NCI-H2171 (cell line): ENCODE measurements around the gene GRIK1.

ENCODE experiments used
- DNase-seq: peaks from one replicate; lab custom pipeline; 2025; lab: John Stamatoyannopoulos, UW

The GRIK1 gene

GRCh38 chr21:29909571-29909970, 30.2 kb downstream of the GRIK1 start:
- DNase-seq: no peak

- no peak for DNase-seq
These were observed 35.2 kb downstream of the GRIK1 start for GRCh38 chr21:29904359-29905282.

- no peak for DNase-seq
These were observed 42.9 kb downstream of the GRIK1 start for GRCh38 chr21:29896884-29897283.

- DNase-seq: no peak
These were observed 46.1 kb downstream of the GRIK1 start for GRCh38 chr21:29893687-29894086.

GRCh38 chr21:29892379-29892778, 47.4 kb downstream of the GRIK1 start:
- DNase-seq: no peak

GRCh38 chr21:29888437-29888836, 51.4 kb downstream of the GRIK1 start:
- DNase-seq: no peak

GRCh38 chr21:29887313-29888009, 52.3 kb downstream of the GRIK1 start:
- DNase-seq: no peak

GRCh38 chr21:29885491-29885890, 54.3 kb downstream of the GRIK1 start:
- no peak for DNase-seq

GRCh38 chr21:29875873-29876272, 63.9 kb downstream of the GRIK1 start:
- no peak for DNase-seq

GRCh38 chr21:29875036-29875716, 64.6 kb downstream of the GRIK1 start:
- no peak for DNase-seq

- no peak for DNase-seq
These were observed 65.9 kb downstream of the GRIK1 start for GRCh38 chr21:29873908-29874307.

GRCh38 chr21:29870814-29871213, 69.0 kb downstream of the GRIK1 start:
- DNase-seq: no peak

GRCh38 chr21:29867796-29868195, 72.0 kb downstream of the GRIK1 start:
- DNase-seq: no peak

GRCh38 chr21:29860346-29860745, 79.5 kb downstream of the GRIK1 start:
- no peak for DNase-seq

GRCh38 chr21:29857150-29857549, 82.6 kb downstream of the GRIK1 start:
- DNase-seq: no peak

GRCh38 chr21:29854795-29855194, 85.0 kb downstream of the GRIK1 start:
- no peak for DNase-seq

- DNase-seq: no peak
These were observed 88.2 kb downstream of the GRIK1 start for GRCh38 chr21:29851611-29852010.

- DNase-seq: peak; percentile 57
These were observed 90.0 kb downstream of the GRIK1 start for GRCh38 chr21:29849735-29850176.

GRCh38 chr21:29843804-29844203, 96.0 kb downstream of the GRIK1 start:
- no peak for DNase-seq

GRCh38 chr21:29834617-29835016, 105.2 kb downstream of the GRIK1 start:
- no peak for DNase-seq

- DNase-seq: no peak
These were observed 107.6 kb downstream of the GRIK1 start for GRCh38 chr21:29832217-29832616.

- DNase-seq: no peak
These were observed 110.1 kb downstream of the GRIK1 start for GRCh38 chr21:29829564-29830275.
